Activated CD4-positive, CD25-positive, alpha-beta regulatory T cell treated with anti-CD3 and anti-CD28 coated beads, Interleukin-2, amount 50 U/mL, for 72 hours (primary cell): ENCODE results near the gene FAM222A.

Source experiments
- DNase-seq: peaks from one replicate; pipeline ENCODE4 v3.0.0; 2021

The FAM222A gene

DNA sequence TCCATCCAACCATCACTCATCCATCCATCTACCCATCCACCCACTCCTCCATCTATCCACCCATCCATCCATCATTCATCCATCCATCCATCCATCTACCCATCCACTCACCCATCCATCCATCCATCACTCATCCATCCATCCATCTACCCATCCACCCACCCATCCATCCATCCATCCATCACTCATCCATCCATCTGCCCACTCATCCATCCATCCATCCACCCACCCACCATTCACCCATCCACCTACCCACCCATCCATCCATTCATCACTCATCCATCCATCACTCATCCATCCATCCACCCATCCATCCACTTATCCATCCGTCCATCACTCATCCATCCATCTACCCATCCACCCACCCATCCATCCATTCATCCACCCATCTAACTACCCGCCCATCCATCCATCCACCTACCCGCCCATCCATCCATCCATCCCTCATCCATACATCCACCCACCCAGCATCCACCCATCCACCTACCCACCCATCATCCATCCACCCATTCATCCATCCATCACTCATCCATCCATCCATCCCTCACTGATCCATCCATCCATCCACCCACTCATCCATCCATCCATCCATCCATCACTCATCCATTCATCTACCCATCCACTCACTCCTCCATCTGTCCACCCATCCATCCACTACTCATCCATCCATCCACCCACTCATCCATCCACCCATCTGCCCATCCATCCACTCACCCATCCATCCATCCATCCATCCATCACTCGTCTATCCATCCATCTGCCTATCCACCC lies 95.4 kb downstream of the FAM222A start:
- DNase-seq = no peak

- DNase-seq = no peak
Measured at GRCh38 chr12:109810954-109811623, 97.5 kb downstream of the FAM222A start.

DNA sequence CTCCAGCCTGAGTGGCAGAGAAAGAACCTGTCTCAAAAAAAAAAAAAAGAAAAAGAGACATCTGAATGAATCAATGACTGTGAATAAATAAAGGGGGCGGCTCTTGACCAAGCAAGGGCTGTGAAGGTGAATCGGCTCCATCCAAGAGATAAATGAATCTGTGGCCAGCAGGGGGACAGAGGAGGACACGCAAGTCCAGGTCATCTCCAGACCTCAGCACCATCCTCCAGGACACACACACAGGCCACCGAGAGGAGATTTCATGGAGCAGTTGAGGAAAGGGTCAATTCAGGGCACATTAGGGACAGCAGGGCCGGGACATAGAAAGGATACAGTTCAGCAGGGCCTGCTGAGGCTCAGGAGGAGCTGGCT lies 98.0 kb downstream of the FAM222A start:
- DNase-seq = no peak

DNA sequence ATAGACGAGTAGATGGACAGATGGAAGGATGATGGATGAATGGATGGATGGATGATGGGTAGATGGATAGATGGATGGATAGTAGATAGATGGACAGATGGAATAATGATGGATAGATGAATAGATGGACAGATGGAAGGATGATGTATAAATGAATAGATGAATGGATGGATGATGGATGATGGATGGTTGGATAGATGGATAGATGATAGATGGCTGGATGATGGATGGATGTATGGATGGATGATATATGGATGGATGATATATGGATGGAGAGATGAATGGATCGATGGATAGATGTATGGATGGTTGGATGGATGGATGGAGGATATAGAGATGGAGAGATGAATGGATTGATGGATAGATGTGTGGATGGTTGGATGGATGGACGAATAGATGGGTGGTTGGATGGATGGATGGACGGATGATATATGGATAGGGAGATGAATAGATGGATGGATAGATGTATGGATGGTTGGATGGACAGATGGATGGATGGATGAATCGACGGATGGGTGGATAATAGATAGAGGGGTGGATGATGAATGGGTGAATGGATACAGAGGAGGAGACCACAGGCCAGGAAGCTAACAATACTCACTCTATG lies 100.3 kb downstream of the FAM222A start:
- no peak for DNase-seq

- no peak for DNase-seq
Measured at GRCh38 chr12:109814600-109815150, 101.0 kb downstream of the FAM222A start.

DNA sequence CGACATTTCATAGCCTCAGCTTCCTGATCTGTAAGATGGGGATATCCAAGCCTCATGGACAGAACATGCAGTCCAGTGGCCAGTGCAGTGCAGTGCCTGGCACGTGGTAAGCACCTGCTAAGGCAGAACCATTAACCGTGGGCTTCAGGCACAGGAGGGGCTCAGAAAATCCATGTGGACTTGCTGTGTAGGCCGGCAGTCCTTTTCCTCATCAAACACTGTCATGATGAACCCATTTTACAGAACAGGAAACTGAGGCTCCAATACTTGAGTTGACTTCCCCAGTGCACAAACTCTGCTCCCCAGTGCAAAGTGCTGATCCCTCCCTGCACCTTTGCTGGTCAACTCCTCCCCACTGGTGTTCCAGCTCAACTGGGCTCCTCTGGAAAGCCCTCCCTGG lies 101.6 kb downstream of the FAM222A start:
- no peak for DNase-seq

DNA sequence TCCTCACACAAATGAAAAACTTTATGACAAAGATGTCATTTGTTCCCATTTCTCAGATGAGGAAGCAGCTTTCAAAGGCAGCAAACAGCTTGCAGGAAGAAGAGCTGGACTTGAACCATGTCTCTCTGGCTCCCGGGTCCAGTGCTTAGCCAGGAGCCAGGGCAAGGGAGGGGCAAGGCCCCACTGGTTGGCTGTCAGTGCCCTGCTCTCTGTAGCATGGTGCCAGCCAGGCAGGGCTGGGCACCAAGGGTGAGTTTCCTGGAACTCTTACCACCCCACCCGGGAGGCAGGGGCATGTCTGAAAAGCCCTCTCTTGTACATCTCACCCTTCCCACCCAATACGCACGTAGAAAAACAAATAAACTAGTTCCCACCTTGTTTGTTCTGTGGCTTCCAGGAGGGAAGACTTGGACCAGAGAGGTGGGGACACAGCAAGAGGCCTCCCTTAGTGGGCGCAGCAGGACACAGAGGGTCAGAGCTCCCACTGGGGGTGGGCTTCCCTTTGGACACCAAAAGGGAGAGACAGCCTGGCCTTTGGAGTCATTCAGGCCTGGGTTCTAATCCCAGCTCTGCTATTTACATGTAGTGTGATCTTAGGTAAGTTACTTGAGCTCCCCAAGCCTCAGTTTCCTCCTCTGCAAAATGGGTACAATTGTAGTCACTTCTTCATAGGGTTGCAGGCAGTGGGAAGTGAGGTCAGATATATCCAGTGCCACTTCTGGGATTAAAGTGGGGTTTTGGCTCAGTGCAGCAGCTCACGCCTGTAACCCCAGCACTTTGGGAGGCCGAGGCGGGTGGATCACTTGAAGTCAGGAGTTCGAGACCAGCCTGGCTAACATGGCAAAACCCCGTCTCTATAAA lies 102.4 kb downstream of the FAM222A start:
- DNase-seq = no peak

DNA sequence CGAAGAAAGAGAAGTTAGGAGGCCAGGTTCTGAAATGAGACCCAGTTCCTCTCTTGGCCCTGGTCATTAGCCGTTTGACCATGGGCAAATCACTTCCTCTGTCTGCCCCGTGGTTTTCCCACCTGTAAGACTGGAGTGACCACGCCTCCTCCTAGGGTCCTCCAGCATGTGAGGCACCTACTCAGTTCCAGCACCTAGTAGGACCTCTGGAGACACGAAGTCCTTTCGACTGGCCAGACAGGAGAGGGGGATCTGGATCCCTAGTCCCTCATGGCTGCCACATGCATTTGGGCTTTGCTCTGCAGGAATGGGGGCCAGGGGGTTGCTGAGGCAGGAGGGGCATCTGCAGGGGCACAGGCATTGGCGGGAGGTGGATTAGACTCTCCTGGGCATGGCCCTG lies 103.2 kb downstream of the FAM222A start:
- no peak for DNase-seq

- no peak for DNase-seq
Measured at GRCh38 chr12:109817627-109818231, 104.1 kb downstream of the FAM222A start.

DNA sequence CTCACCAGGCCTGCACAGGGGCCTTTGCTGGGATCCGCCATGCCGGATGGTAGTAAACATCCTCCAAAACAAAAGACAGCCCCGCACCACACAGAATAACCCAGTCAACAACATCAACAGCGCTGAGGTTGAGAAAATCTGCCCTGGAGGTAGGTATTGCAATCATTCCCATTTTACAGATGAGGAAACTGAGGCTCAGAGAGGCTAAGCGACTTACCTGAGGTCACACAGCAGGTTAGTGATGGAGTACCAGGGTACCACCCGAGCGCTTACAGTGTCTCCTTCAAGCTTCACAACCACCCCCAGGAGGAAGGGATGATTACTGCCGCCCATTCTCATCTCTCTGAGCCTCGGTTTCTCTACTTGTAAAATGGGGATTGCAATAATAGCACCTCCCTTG lies 104.6 kb downstream of the FAM222A start:
- DNase-seq = no peak

- DNase-seq = no peak
Measured at GRCh38 chr12:109818905-109819500, 105.4 kb downstream of the FAM222A start.
